GM19438 (cell line): ENCODE measurements around the gene SCAND1.
A peak's percentile ranks its signal among the peaks of the same experiment; 100 is the strongest.
"Not testable (repeated sequence)": the region's sequence is repeated elsewhere in the genome, so short reads cannot be mapped to it uniquely, and the experiment has no call there.

Experiments used
- ATAC-seq: cut with Tn5 transposase; IDR thresholded peaks from one replicate; pipeline ENCODE4 v1.9.1; 2021; ENCODE audit warnings: low read depth; ENCODE audit not compliant: unreplicated experiment

SCAND1 gene

GRCh38 chr20:35954200-35954906, at the start of gene SCAND1:
Gene SCAND1, minus strand, starts transcription at chr20:35954502. Its CDS starts 218 bp downstream, at chr20:35954284.
- peak; percentile 88 for ATAC-seq

- no peak for ATAC-seq
Observed at GRCh38 chr20:36004045-36004444, 49.7 kb upstream of the SCAND1 start.

GRCh38 chr20:36002855-36003254, 48.6 kb upstream of the SCAND1 start:
- no peak for ATAC-seq

GRCh38 chr20:36001331-36001730, 47.0 kb upstream of the SCAND1 start:
- not testable (repeated sequence) for ATAC-seq

- ATAC-seq = not testable (repeated sequence)
Observed at GRCh38 chr20:35996492-35996891, 42.2 kb upstream of the SCAND1 start.

- ATAC-seq = no peak
Observed at GRCh38 chr20:35994994-35995453, 40.7 kb upstream of the SCAND1 start.

- ATAC-seq = no peak
Observed at GRCh38 chr20:35992713-35993335, 38.5 kb upstream of the SCAND1 start.

GRCh38 chr20:35991142-35991771, 37.0 kb upstream of the SCAND1 start:
- no peak for ATAC-seq

GRCh38 chr20:35988910-35989463, 34.7 kb upstream of the SCAND1 start:
- ATAC-seq = no peak

GRCh38 chr20:35985806-35986205, 31.5 kb upstream of the SCAND1 start:
- no peak for ATAC-seq

GRCh38 chr20:35984382-35984781, 30.1 kb upstream of the SCAND1 start:
- no peak for ATAC-seq

GRCh38 chr20:35981969-35982368, 27.7 kb upstream of the SCAND1 start:
- no peak for ATAC-seq

- no peak for ATAC-seq
Observed at GRCh38 chr20:35979544-35979943, 25.2 kb upstream of the SCAND1 start.

GRCh38 chr20:35978041-35978513, 23.8 kb upstream of the SCAND1 start:
- no peak for ATAC-seq

- no peak for ATAC-seq
Observed at GRCh38 chr20:35975576-35976373, 21.5 kb upstream of the SCAND1 start.

GRCh38 chr20:35974256-35974655, 20.0 kb upstream of the SCAND1 start:
- no peak for ATAC-seq

- ATAC-seq = no peak
Observed at GRCh38 chr20:35972462-35972861, 18.2 kb upstream of the SCAND1 start.

GRCh38 chr20:35971981-35972380, 17.7 kb upstream of the SCAND1 start:
- no peak for ATAC-seq

GRCh38 chr20:35968930-35969329, 14.6 kb upstream of the SCAND1 start:
- no peak for ATAC-seq

- no peak for ATAC-seq
Observed at GRCh38 chr20:35967979-35968640, 13.8 kb upstream of the SCAND1 start, which contains the start of gene CNBD2. Gene CNBD2, plus strand, starts transcription at chr20:35968590. Its CDS starts 173 bp downstream, at chr20:35968763.
